ENCODE data around the gene TRIM71.

- TF ChIP-seq CTCF (IDR thresholded peaks at IDR 0.05) (no peak), EZH2phosphoT487 (IDR thresholded peaks at IDR 0.05) (no peak)
Measured at GRCh38 chr3:32940726-32941125, 122.9 kb downstream of the TRIM71 start.
